Breast epithelium (tissue), 4 donors: ENCODE measurements around the gene CCL22. TPM values are rescaled to one million over a fixed set of nuclear protein-coding genes. Genes with fewer than 3 reads are reported as not detected.

ENCODE experiments used
- DNase-seq, 2 donors: peaks; one replicate each; pipeline ENCODE4 v3.0.0-alpha.2; 2019; ENCODE audit warnings: low spot score in 2 of 2
- H3K27ac ChIP-seq, 2 donors: fragments of 200-600 bp; sonication (generic) in 1 of 2; one replicate each; pipeline ENCODE4 v1.5.1; 2016 to 2019; ENCODE audit warnings: mild to moderate bottlenecking in 1 of 2
- H3K27me3 ChIP-seq, 2 donors: fragments of 200-600 bp; sonication (generic) in 1 of 2; one replicate each; pipeline versions ENCODE4 v1.5.1 to v1.6.0; 2017 to 2019; ENCODE audit warnings: control low read depth in 1 of 2, mild to moderate bottlenecking in 1 of 2
- H3K36me3 ChIP-seq: fragments of 200-600 bp; one replicate; pipeline ENCODE4 v1.5.1; 2019
- H3K4me1 ChIP-seq, 2 donors: fragments of 200-600 bp; sonication (generic); one replicate each; pipeline ENCODE4 v1.5.1; 2016 to 2019; ENCODE audit warnings: control low read depth in 1 of 2
- H3K4me3 ChIP-seq, 3 donors: fragments of 200-600 bp; sonication (generic); 1 replicate in 2 of 3; 2 replicates in 1 of 3; pipeline ENCODE4 v1.5.1; 2016 to 2019; ENCODE audit warnings: mild to moderate bottlenecking in 3 of 3, moderate library complexity in 2 of 3
- H3K9me3 ChIP-seq, 2 donors: fragments of 200-600 bp; sonication (generic) in 1 of 2; one replicate each; pipeline ENCODE4 v1.5.1; 2016 to 2019; ENCODE audit warnings: control low read depth in 1 of 2
- CTCF ChIP-seq, 3 donors: fragments of 450-650 bp; IDR thresholded peaks; one replicate each; pipeline ENCODE4 v1.5.1; 2016 to 2017; ENCODE audit warnings: antibody characterized with exemption in 3 of 3, mild to moderate bottlenecking in 3 of 3, moderate library complexity in 3 of 3
- POLR2A ChIP-seq: fragments of 450-650 bp; IDR thresholded peaks from one replicate; pipeline ENCODE4 v1.6.1; 2016; ENCODE audit warnings: antibody characterized with exemption, mild to moderate bottlenecking, moderate library complexity
- POLR2AphosphoS5 ChIP-seq, 3 donors: sonication (generic); formaldehyde crosslinking; IDR thresholded peaks; one replicate each; pipeline ENCODE4 v1.6.1; 2017; ENCODE audit warnings: antibody characterized with exemption in 3 of 3
- intact Hi-C: fragments of 100-400 bp; cut with DNase I; formaldehyde crosslinking; loops from one replicate; pipeline ENCODE4 v1.15.1; 2023; ENCODE audit warnings: low total_unique reads
- total RNA-seq, 3 donors: library from RNA; depleted of rRNA; stranded (reverse); fragments of >200 nt; gene quantifications; one replicate each; pipeline ENCODE4 v1.1.0, GENCODE V29; 2016

The CCL22 gene
- total RNA-seq, 3 donors from 2014 or later = 0.15 to 0.33 (median 0.16) TPM

- no peak overlapping the region for H3K4me3 ChIP-seq
- no peak overlapping the region for H3K27ac ChIP-seq
- TF ChIP-seq POLR2A (no peak), CTCF (IDR thresholded peaks at IDR 0.05) (no peak), POLR2AphosphoS5 (IDR thresholded peaks at IDR 0.05) (no peak)
- H3K9me3 ChIP-seq = no peaks in the 10 kb centered on the region
- no peaks in the 10 kb centered on the region for H3K4me1 ChIP-seq
- H3K27me3 ChIP-seq = no peaks in the 10 kb centered on the region
- DNase-seq = no peak
- no peaks in the 10 kb centered on the region for H3K36me3 ChIP-seq
- intact Hi-C loops = no loop called here
These were observed 2.6 kb upstream of the CCL22 start for GRCh38 chr16:57355898-57356414.

GRCh38 chr16:57356547-57356946 is 2.0 kb upstream of the CCL22 start:
- no peaks in the 10 kb centered on the region for H3K4me1 ChIP-seq
- no peaks in the 10 kb centered on the region for H3K27me3 ChIP-seq
- no peak overlapping the region for H3K4me3 ChIP-seq
- no peak overlapping the region for H3K27ac ChIP-seq
- H3K36me3 ChIP-seq = no peaks in the 10 kb centered on the region
- no peaks in the 10 kb centered on the region for H3K9me3 ChIP-seq
- intact Hi-C loops = no loop called here
- no peak for TF ChIP-seq POLR2A
- TF ChIP-seq CTCF (IDR thresholded peaks at IDR 0.05) = no peak
- TF ChIP-seq POLR2AphosphoS5 (IDR thresholded peaks at IDR 0.05) = no peak
- DNase-seq = no peak

- Histone ChIP-seq H3K4me1 (no peaks in the 10 kb centered on the region), H3K4me3 (no peak overlapping the region), H3K27me3 (no peaks in the 10 kb centered on the region), H3K27ac (no peak overlapping the region), H3K36me3 (no peaks in the 10 kb centered on the region), H3K9me3 (no peaks in the 10 kb centered on the region)
- intact Hi-C loops = no loop called here
- TF ChIP-seq CTCF (IDR thresholded peaks at IDR 0.05) = no peak
- TF ChIP-seq POLR2AphosphoS5 (IDR thresholded peaks at IDR 0.05) = no peak
- TF ChIP-seq POLR2A = no peak
- no peak for DNase-seq
These were observed 1.1 kb upstream of the CCL22 start for GRCh38 chr16:57357330-57358085.

- H3K36me3 ChIP-seq = no peaks in the 10 kb centered on the region
- no peaks in the 10 kb centered on the region for H3K27me3 ChIP-seq
- H3K4me3 ChIP-seq = no peak overlapping the region
- DNase-seq = no peak
- intact Hi-C loops = no loop called here
- H3K9me3 ChIP-seq = no peaks in the 10 kb centered on the region
- TF ChIP-seq POLR2AphosphoS5 (IDR thresholded peaks at IDR 0.05) = no peak
- no peak for TF ChIP-seq CTCF (IDR thresholded peaks at IDR 0.05)
- no peak for TF ChIP-seq POLR2A
- no peak overlapping the region for H3K27ac ChIP-seq
- H3K4me1 ChIP-seq = no peaks in the 10 kb centered on the region
These were observed 530 bp upstream of the CCL22 start for GRCh38 chr16:57358086-57358420.

- H3K27ac ChIP-seq = peak overlapping the region; percentile 82 to 87
- DNase-seq = peak in 1 of 2 donors; percentile 85
- intact Hi-C loops = no loop called here
- H3K36me3 ChIP-seq = no peaks in the 10 kb centered on the region
- no peak overlapping the region for H3K4me3 ChIP-seq
- no peaks in the 10 kb centered on the region for H3K9me3 ChIP-seq
- H3K4me1 ChIP-seq = no peaks in the 10 kb centered on the region
- H3K27me3 ChIP-seq = no peaks in the 10 kb centered on the region
- no peak for TF ChIP-seq CTCF (IDR thresholded peaks at IDR 0.05)
- no peak for TF ChIP-seq POLR2A
- TF ChIP-seq POLR2AphosphoS5 (IDR thresholded peaks at IDR 0.05) = peak in 1 of 3 donors; percentile 26
These were observed 1.8 kb downstream of the CCL22 start for GRCh38 chr16:57360321-57360935.
